ENCODE data around the gene CBY3. TPM values are rescaled to one million over a fixed set of nuclear protein-coding genes. Genes with fewer than 3 reads are reported as not detected.

The CBY3 gene
- polyA plus RNA-seq, 1 donor from 2014 or later, result 0.90 TPM

DNA sequence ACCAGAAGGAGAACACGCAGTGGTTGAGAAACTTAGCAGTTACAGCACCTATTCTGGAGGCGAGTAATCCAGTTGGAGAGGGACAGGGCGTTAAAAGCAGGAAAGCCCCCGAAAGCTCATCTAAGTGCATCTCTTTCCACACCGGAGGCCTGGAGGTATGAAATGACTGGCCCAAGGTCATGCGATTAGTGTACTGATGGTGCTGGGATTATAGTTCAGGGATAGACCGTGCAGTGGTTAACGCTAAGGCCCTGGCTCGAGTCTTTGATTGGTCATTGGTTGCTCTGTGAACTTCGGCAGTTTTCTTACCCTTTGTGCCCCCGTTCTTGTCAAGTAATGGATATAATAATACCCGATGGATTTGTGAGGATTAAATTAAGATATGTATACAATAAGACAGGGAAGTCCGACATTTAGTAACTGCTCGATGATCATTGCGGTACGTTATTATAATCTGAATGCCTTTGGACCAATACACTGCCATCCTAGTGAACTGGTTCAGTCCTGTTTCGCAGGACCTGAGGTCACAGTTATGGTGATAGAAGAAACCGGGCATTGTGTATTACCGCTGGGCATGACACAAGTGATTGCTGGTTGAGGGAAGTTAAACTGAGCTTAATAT lies 18.9 kb upstream of the CBY3 start:
- peak overlapping the region; percentile 82 for H3K4me2 ChIP-seq (ENCODE audit: low read length)
- peaks cover 4% of the 10 kb centered on the region for H4K20me1 ChIP-seq (ENCODE audit: insufficient read depth)
- TF ChIP-seq EZH2 (IDR thresholded peaks at IDR 0.05; ENCODE audit: borderline replicate concordance, insufficient read depth, low read length, poor library complexity, severe bottlenecking) (no peak), SMC3 (conservative IDR thresholded peaks at IDR 0.05; ENCODE audit: poor library complexity) (no peak), TAF1 (IDR thresholded peaks at IDR 0.05; ENCODE audit: low read depth) (no peak), EP300 (conservative IDR thresholded peaks at IDR 0.05; ENCODE audit: poor library complexity, severe bottlenecking) (no peak), RAD21 (conservative IDR thresholded peaks at IDR 0.05) (no peak), POLR2AphosphoS5 (IDR thresholded peaks at IDR 0.05) (no peak), MXI1 (conservative IDR thresholded peaks at IDR 0.05; ENCODE audit: poor library complexity, severe bottlenecking) (no peak)
- TF ChIP-seq, protein P1, sequence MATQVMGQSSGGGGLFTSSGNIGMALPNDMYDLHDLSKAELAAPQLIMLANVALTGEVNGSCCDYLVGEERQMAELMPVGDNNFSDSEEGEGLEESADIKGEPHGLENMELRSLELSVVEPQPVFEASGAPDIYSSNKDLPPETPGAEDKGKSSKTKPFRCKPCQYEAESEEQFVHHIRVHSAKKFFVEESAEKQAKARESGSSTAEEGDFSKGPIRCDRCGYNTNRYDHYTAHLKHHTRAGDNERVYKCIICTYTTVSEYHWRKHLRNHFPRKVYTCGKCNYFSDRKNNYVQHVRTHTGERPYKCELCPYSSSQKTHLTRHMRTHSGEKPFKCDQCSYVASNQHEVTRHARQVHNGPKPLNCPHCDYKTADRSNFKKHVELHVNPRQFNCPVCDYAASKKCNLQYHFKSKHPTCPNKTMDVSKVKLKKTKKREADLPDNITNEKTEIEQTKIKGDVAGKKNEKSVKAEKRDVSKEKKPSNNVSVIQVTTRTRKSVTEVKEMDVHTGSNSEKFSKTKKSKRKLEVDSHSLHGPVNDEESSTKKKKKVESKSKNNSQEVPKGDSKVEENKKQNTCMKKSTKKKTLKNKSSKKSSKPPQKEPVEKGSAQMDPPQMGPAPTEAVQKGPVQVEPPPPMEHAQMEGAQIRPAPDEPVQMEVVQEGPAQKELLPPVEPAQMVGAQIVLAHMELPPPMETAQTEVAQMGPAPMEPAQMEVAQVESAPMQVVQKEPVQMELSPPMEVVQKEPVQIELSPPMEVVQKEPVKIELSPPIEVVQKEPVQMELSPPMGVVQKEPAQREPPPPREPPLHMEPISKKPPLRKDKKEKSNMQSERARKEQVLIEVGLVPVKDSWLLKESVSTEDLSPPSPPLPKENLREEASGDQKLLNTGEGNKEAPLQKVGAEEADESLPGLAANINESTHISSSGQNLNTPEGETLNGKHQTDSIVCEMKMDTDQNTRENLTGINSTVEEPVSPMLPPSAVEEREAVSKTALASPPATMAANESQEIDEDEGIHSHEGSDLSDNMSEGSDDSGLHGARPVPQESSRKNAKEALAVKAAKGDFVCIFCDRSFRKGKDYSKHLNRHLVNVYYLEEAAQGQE (IDR thresholded peaks at IDR 0.05; ENCODE audit: borderline replicate concordance), result no peak
- TF ChIP-seq, protein P2, sequence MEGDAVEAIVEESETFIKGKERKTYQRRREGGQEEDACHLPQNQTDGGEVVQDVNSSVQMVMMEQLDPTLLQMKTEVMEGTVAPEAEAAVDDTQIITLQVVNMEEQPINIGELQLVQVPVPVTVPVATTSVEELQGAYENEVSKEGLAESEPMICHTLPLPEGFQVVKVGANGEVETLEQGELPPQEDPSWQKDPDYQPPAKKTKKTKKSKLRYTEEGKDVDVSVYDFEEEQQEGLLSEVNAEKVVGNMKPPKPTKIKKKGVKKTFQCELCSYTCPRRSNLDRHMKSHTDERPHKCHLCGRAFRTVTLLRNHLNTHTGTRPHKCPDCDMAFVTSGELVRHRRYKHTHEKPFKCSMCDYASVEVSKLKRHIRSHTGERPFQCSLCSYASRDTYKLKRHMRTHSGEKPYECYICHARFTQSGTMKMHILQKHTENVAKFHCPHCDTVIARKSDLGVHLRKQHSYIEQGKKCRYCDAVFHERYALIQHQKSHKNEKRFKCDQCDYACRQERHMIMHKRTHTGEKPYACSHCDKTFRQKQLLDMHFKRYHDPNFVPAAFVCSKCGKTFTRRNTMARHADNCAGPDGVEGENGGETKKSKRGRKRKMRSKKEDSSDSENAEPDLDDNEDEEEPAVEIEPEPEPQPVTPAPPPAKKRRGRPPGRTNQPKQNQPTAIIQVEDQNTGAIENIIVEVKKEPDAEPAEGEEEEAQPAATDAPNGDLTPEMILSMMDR (IDR thresholded peaks at IDR 0.05; ENCODE audit: poor library complexity, severe bottlenecking), result no peak
- H3K36me3 ChIP-seq (ENCODE audit: insufficient read depth, low read length), result no peaks in the 10 kb centered on the region
- H3K9me2 ChIP-seq (ENCODE audit: insufficient read depth, low read length), result no peaks in the 10 kb centered on the region
- peak overlapping the region; percentile 86 for H3K27ac ChIP-seq (ENCODE audit: low read length)
- no peaks in the 10 kb centered on the region for H3F3A ChIP-seq (ENCODE audit: insufficient read depth, low read length, poor library complexity, severe bottlenecking)
- H3K4me3 ChIP-seq (ENCODE audit: low read length), result peak overlapping the region; percentile 95
- H2AFZ ChIP-seq (ENCODE audit: low read depth, low read length), result peak overlapping the region; percentile 21
- peak overlapping the region; percentile 94 for H3K9ac ChIP-seq (ENCODE audit: low read length)
- H3K79me2 ChIP-seq (replicated peaks; ENCODE audit: insufficient read depth, low read length), result peaks cover 51% of the 10 kb centered on the region
- H3K9me3 ChIP-seq (ENCODE audit: low read length), result no peaks in the 10 kb centered on the region
- H3K27me3 ChIP-seq (ENCODE audit: insufficient read depth, low read depth, low read length), result no peaks in the 10 kb centered on the region

DNA sequence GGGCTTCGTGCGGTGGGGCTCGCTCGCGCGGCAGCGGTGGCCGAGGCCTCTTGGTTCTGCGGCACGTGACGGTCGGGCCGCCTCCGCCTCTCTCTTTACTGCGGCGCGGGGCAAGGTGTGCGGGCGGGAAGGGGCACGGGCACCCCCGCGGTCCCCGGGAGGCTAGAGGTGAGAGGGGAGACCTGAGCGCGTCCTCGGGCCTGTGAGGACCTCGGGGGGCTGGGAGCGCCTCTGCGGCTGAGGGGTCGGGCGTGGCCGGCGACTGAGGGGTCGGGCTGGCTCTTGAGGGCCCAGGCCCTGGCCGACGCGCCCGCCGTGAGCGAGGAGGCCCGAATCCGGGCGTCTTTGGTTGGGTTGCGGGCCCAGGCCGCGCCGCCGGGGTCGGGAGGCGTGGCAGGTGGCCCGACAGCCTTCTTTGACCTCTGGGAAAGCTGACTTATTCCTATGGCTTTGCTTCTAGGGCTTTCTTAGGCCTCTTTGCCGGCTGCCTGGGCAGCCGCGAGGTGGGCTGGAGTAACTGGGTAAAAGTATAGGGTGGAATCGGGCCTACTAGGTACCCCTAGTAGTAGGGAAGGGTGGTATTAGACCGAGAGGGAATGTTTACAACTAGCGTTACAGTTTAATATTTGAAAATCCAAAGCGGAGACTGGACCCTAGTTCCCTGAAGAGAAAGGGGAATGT lies 18.2 kb upstream of the CBY3 start, which contains the start of gene CANX:
CANX (plus strand) TSS at position 33 of the 681 bp plus-strand sequence. CDS start 6,715 bp downstream, outside the sequence.
- Histone ChIP-seq H3K27ac (ENCODE audit: low read length) (peak within 1 kb of the TSS; percentile 91), H4K20me1 (ENCODE audit: insufficient read depth) (peaks cover 4% of the 10 kb centered on the region), H3K27me3 (ENCODE audit: insufficient read depth, low read depth, low read length) (no peaks in the 10 kb centered on the region), H3K9me2 (ENCODE audit: insufficient read depth, low read length) (no peaks in the 10 kb centered on the region), H2AFZ (ENCODE audit: low read depth, low read length) (peak within 1 kb of the TSS; percentile 47), H3K4me2 (ENCODE audit: low read length) (peak within 1 kb of the TSS; percentile 82), H3K9me3 (ENCODE audit: low read length) (no peaks in the 10 kb centered on the region), H3K36me3 (ENCODE audit: insufficient read depth, low read length) (no peaks in the 10 kb centered on the region), H3F3A (ENCODE audit: insufficient read depth, low read length, poor library complexity, severe bottlenecking) (no peaks in the 10 kb centered on the region), H3K79me2 (replicated peaks; ENCODE audit: insufficient read depth, low read length) (peaks cover 47% of the 10 kb centered on the region), H3K9ac (ENCODE audit: low read length) (peak within 1 kb of the TSS; percentile 94), H3K4me3 (ENCODE audit: low read length) (peak within 1 kb of the TSS; percentile 95)
- TF ChIP-seq EP300 (conservative IDR thresholded peaks at IDR 0.05; ENCODE audit: poor library complexity, severe bottlenecking) (no peak), POLR2AphosphoS5 (IDR thresholded peaks at IDR 0.05) (peak; percentile 77), EZH2 (IDR thresholded peaks at IDR 0.05; ENCODE audit: borderline replicate concordance, insufficient read depth, low read length, poor library complexity, severe bottlenecking) (no peak), MXI1 (conservative IDR thresholded peaks at IDR 0.05; ENCODE audit: poor library complexity, severe bottlenecking) (peak; percentile 68), RAD21 (conservative IDR thresholded peaks at IDR 0.05) (no peak), TAF1 (IDR thresholded peaks at IDR 0.05; ENCODE audit: low read depth) (peak; percentile 0)
- TF ChIP-seq, protein P1 (IDR thresholded peaks at IDR 0.05; ENCODE audit: borderline replicate concordance), result peak; percentile 51

All from neural cell (in vitro differentiated cells).